DMS79 (cell line): ENCODE results near the gene STEAP3.
"Not testable (repeated sequence)": the region's sequence is repeated elsewhere in the genome, so short reads cannot be mapped to it uniquely, and the experiment has no call there.

ENCODE experiments used
- DNase-seq: peaks from one replicate; lab custom pipeline; 2025; lab: John Stamatoyannopoulos, UW

The STEAP3 gene

GRCh38 chr2:119264781-119265692 is 41.4 kb downstream of the STEAP3 start:
- DNase-seq = no peak

- DNase-seq = no peak
Measured at GRCh38 chr2:119265693-119266066, 42.0 kb downstream of the STEAP3 start.

- DNase-seq = no peak
Measured at GRCh38 chr2:119266091-119266589, 42.5 kb downstream of the STEAP3 start.

- no peak for DNase-seq
Measured at GRCh38 chr2:119267604-119268003, 44.0 kb downstream of the STEAP3 start.

- DNase-seq = no peak
Measured at GRCh38 chr2:119276864-119277263, 53.2 kb downstream of the STEAP3 start.

GRCh38 chr2:119278385-119278784 is 54.8 kb downstream of the STEAP3 start:
- DNase-seq = not testable (repeated sequence)

- DNase-seq = no peak
Measured at GRCh38 chr2:119278946-119279345, 55.3 kb downstream of the STEAP3 start.

GRCh38 chr2:119279666-119280065 is 56.0 kb downstream of the STEAP3 start:
- no peak for DNase-seq

GRCh38 chr2:119280680-119281079 is 57.0 kb downstream of the STEAP3 start:
- DNase-seq = no peak

- no peak for DNase-seq
Measured at GRCh38 chr2:119282146-119282995, 58.7 kb downstream of the STEAP3 start.

GRCh38 chr2:119282996-119283511 is 59.4 kb downstream of the STEAP3 start:
- no peak for DNase-seq

- DNase-seq = peak; percentile 12
Measured at GRCh38 chr2:119283873-119284331, 60.3 kb downstream of the STEAP3 start.

GRCh38 chr2:119286661-119287060 is 63.0 kb downstream of the STEAP3 start:
- no peak for DNase-seq

GRCh38 chr2:119288576-119288975 is 64.9 kb downstream of the STEAP3 start:
- no peak for DNase-seq

- no peak for DNase-seq
Measured at GRCh38 chr2:119289093-119289492, 65.5 kb downstream of the STEAP3 start.

- no peak for DNase-seq
Measured at GRCh38 chr2:119289642-119290041, 66.0 kb downstream of the STEAP3 start.

- no peak for DNase-seq
Measured at GRCh38 chr2:119290859-119291587, 67.4 kb downstream of the STEAP3 start.

- DNase-seq = no peak
Measured at GRCh38 chr2:119291588-119292167, 68.0 kb downstream of the STEAP3 start.

- no peak for DNase-seq
Measured at GRCh38 chr2:119292226-119292625, 68.6 kb downstream of the STEAP3 start.

GRCh38 chr2:119293254-119293653 is 69.6 kb downstream of the STEAP3 start:
- no peak for DNase-seq

- DNase-seq = no peak
Measured at GRCh38 chr2:119293900-119294299, 70.3 kb downstream of the STEAP3 start.
